Prostate gland (tissue), 2 donors: Measurements from ENCODE around the gene ENOSF1. TPM values are rescaled to one million over a fixed set of nuclear protein-coding genes. Genes with fewer than 3 reads are reported as not detected.

Source experiments
- DNase-seq: peaks from one replicate; pipeline ENCODE4 v3.0.0-alpha.2; 2019; ENCODE audit warnings: low spot score
- H3K27ac ChIP-seq, 2 donors: fragments of 200-600 bp; sonication (generic); 2 replicates each; pipeline ENCODE4 v1.5.1; 2017 to 2019
- H3K27me3 ChIP-seq: fragments of 200-600 bp; sonication (generic); replicated peaks from 2 replicates; pipeline ENCODE4 v1.5.1; 2019; ENCODE audit not compliant: insufficient read depth
- H3K36me3 ChIP-seq, 2 donors: fragments of 200-600 bp; sonication (generic); 1 replicate in 1 of 2; 2 replicates in 1 of 2; pipeline versions ENCODE4 v1.5.1 to v1.8.1; 2017 to 2019
- H3K4me1 ChIP-seq: fragments of 200-600 bp; sonication (generic); replicated peaks from 2 replicates; pipeline ENCODE4 v1.5.1; 2019
- H3K4me3 ChIP-seq, 2 donors: fragments of 200-600 bp; sonication (generic); 2 replicates each; pipeline ENCODE4 v1.5.1; 2017 to 2019
- H3K9me3 ChIP-seq: fragments of 200-600 bp; sonication (generic); 2 replicates; pipeline ENCODE4 v1.5.1; 2017
- CTCF ChIP-seq, 4 experiments: fragments of 200-600 bp in 2 of 4; fragments of 450-650 bp in 2 of 4; sonication (generic) in 2 of 4; IDR thresholded peaks; 1 replicate in 3 of 4; 2 replicates in 1 of 4; pipeline ENCODE4 v1.5.1; 2016 to 2019; ENCODE audit warnings: antibody characterized with exemption in 4 of 4, mild to moderate bottlenecking in 2 of 4, moderate library complexity in 2 of 4
- POLR2A ChIP-seq: fragments of 450-650 bp; IDR thresholded peaks from one replicate; pipeline ENCODE4 v1.6.1; 2016; ENCODE audit warnings: antibody characterized with exemption, mild to moderate bottlenecking
- POLR2AphosphoS5 ChIP-seq: sonication (generic); formaldehyde crosslinking; IDR thresholded peaks from one replicate; pipeline ENCODE4 v1.6.1; 2017; ENCODE audit warnings: antibody characterized with exemption
- WGBS: methylation state at CpG from one replicate; pipeline ENCODE4 v1.1.5; 2018; 5-methylcytosine and 5-hydroxymethylcytosine counted together
- intact Hi-C: fragments of 100-400 bp; cut with DNase I; formaldehyde crosslinking; loops from one replicate; pipeline ENCODE4 v1.14.2; 2022
- total RNA-seq, 2 donors: library from RNA; depleted of rRNA; stranded (reverse); fragments of >200 nt; gene quantifications; one replicate each; pipeline ENCODE4 v1.1.0, GENCODE V29; 2016

The ENOSF1 gene
- total RNA-seq, 2 donors from 2014 or later, result 84.8 to 114 TPM

- no peak for TF ChIP-seq POLR2A
- TF ChIP-seq CTCF (IDR thresholded peaks at IDR 0.05), result no peak
- no peak for TF ChIP-seq POLR2AphosphoS5
- H3K4me1 ChIP-seq, result peaks cover 2% of the 10 kb centered on the region
- no peak for DNase-seq
- no peaks in the 10 kb centered on the region for H3K36me3 ChIP-seq
- no peak overlapping the region for H3K4me3 ChIP-seq
- no peaks in the 10 kb centered on the region for H3K9me3 ChIP-seq
- intact Hi-C loops, result no loop called here
- 60% methylated on average over 1 of the region's 1 CpG for WGBS
- no peak overlapping the region for H3K27ac ChIP-seq
- no peaks in the 10 kb centered on the region for H3K27me3 ChIP-seq
Measured at GRCh38 chr18:715626-716025, 3.2 kb upstream of the ENOSF1 start.

GRCh38 chr18:713135-713490, 683 bp upstream of the ENOSF1 start:
- Histone ChIP-seq H3K36me3 (no peaks in the 10 kb centered on the region), H3K4me1 (peaks cover 3% of the 10 kb centered on the region), H3K27ac (peak overlapping the region; percentile 71 to 83), H3K9me3 (no peaks in the 10 kb centered on the region), H3K4me3 (peak overlapping the region; percentile 49 to 64), H3K27me3 (no peaks in the 10 kb centered on the region)
- TF ChIP-seq CTCF (IDR thresholded peaks at IDR 0.05) (no peak), POLR2AphosphoS5 (no peak), POLR2A (no peak)
- 79% methylated on average over 23 of the region's 23 CpGs for WGBS
- intact Hi-C loops, result loop anchor here (5.0 kb wide), 1 partner anchor 56 kb away; the partner anchor contains the start of gene TYMS
- DNase-seq, result no peak

- no peaks in the 10 kb centered on the region for H3K27me3 ChIP-seq
- no peaks in the 10 kb centered on the region for H3K36me3 ChIP-seq
- WGBS, result under 1% methylated on average over 41 of the region's 42 CpGs
- peaks cover 3% of the 10 kb centered on the region for H3K4me1 ChIP-seq
- no peaks in the 10 kb centered on the region for H3K9me3 ChIP-seq
- intact Hi-C loops, result loop anchor here (5.0 kb wide), 1 partner anchor 55 kb away; the partner anchor contains the start of gene TYMS
- peak overlapping the region; percentile 71 to 83 for H3K27ac ChIP-seq
- H3K4me3 ChIP-seq, result peak overlapping the region; percentile 49 to 64
- TF ChIP-seq POLR2AphosphoS5 (peak; percentile 76), POLR2A (no peak), CTCF (IDR thresholded peaks at IDR 0.05) (no peak)
- DNase-seq, result peak; percentile 71
Measured at GRCh38 chr18:711657-712400, 601 bp downstream of the ENOSF1 start.

GRCh38 chr18:711310-711656, 1.1 kb downstream of the ENOSF1 start:
- 10% methylated on average over 8 of the region's 8 CpGs for WGBS
- peak overlapping the region; percentile 49 to 64 for H3K4me3 ChIP-seq
- H3K27me3 ChIP-seq, result no peaks in the 10 kb centered on the region
- H3K9me3 ChIP-seq, result no peaks in the 10 kb centered on the region
- peak overlapping the region; percentile 71 to 83 for H3K27ac ChIP-seq
- peaks cover 3% of the 10 kb centered on the region for H3K4me1 ChIP-seq
- intact Hi-C loops, result loop anchor here (5.0 kb wide), 1 partner anchor 54 kb away; the partner anchor contains the start of gene TYMS
- no peak for TF ChIP-seq POLR2A
- no peak for TF ChIP-seq CTCF (IDR thresholded peaks at IDR 0.05)
- no peak for TF ChIP-seq POLR2AphosphoS5
- no peaks in the 10 kb centered on the region for H3K36me3 ChIP-seq
- no peak for DNase-seq
